ENCODE data around the gene SMARCAL1. TPM values are rescaled to one million over a fixed set of nuclear protein-coding genes. Genes with fewer than 3 reads are reported as not detected.

The SMARCAL1 gene
- total and polyA plus RNA-seq, 5 donors from 2014 or later, result 19.8 to 25.1 (median 24.1) TPM

DNA sequence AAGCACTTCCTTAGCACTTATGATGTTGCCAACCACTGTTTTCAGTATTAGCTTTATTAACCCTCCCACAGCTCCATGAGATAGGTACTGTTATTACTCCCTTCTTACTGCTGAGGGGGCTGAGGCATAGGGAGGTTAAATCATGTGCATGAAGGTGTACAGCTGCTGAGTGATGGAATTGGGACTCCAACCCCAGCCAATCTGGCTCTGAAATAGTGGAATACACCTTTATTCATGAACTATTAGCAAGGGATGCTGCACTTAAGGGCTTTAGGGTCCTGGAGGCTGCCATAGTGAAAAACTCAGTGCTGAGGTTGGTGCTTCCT lies 19.2 kb downstream of the SMARCAL1 start:
- no peaks in the 10 kb centered on the region for H3K9me3 Mint-ChIP-seq
- DNase-seq (no peak), ATAC-seq (ENCODE audit: low read depth in 2 of 2) (no peak)
- Histone ChIP-seq H3K27ac (ENCODE audit: insufficient read depth, low read length, poor library complexity, severe bottlenecking) (no peak overlapping the region), H3K36me3 (ENCODE audit: control insufficient read depth, insufficient read depth, low read length) (peaks cover 94% of the 10 kb centered on the region), H3K4me3 (ENCODE audit: low read depth, low read length) (no peak overlapping the region), H3K27me3 (ENCODE audit: control insufficient read depth, insufficient read depth, low read length) (no peaks in the 10 kb centered on the region), H3K4me1 (ENCODE audit: control insufficient read depth, insufficient read depth, low read length, poor library complexity, severe bottlenecking) (no peaks in the 10 kb centered on the region), H3K9me3 (ENCODE audit: control insufficient read depth in 2 of 2, low read length in 2 of 2) (no peaks in the 10 kb centered on the region)
- H3K27me3 Mint-ChIP-seq, result no peaks in the 10 kb centered on the region
- H3K4me1 Mint-ChIP-seq, result peaks cover 0 to 6% (median 0%) of the 10 kb centered on the region in 4 donors
- H3K36me3 Mint-ChIP-seq, result peaks cover 82% of the 10 kb centered on the region
- no peak overlapping the region for H3K4me3 Mint-ChIP-seq
- H3K27ac Mint-ChIP-seq, result no peak overlapping the region

- Histone ChIP-seq H3K9me3 (ENCODE audit: control insufficient read depth in 2 of 2, low read length in 2 of 2) (no peaks in the 10 kb centered on the region), H3K27me3 (ENCODE audit: control insufficient read depth, insufficient read depth, low read length) (no peaks in the 10 kb centered on the region), H3K4me1 (ENCODE audit: control insufficient read depth, insufficient read depth, low read length, poor library complexity, severe bottlenecking) (no peaks in the 10 kb centered on the region), H3K4me3 (ENCODE audit: low read depth, low read length) (no peak overlapping the region), H3K36me3 (ENCODE audit: control insufficient read depth, insufficient read depth, low read length) (peaks cover 79% of the 10 kb centered on the region), H3K27ac (ENCODE audit: insufficient read depth, low read length, poor library complexity, severe bottlenecking) (no peak overlapping the region)
- no peak overlapping the region for H3K27ac Mint-ChIP-seq
- no peaks in the 10 kb centered on the region for H3K4me1 Mint-ChIP-seq
- no peaks in the 10 kb centered on the region for H3K9me3 Mint-ChIP-seq
- H3K36me3 Mint-ChIP-seq, result peaks cover 71% of the 10 kb centered on the region
- no peak for DNase-seq
- no peak overlapping the region for H3K4me3 Mint-ChIP-seq
- ATAC-seq (ENCODE audit: low read depth in 2 of 2), result no peak
- no peaks in the 10 kb centered on the region for H3K27me3 Mint-ChIP-seq
Measured at GRCh38 chr2:216436383-216436782, 24.1 kb downstream of the SMARCAL1 start.

GRCh38 chr2:216441308-216442010 lies 29.2 kb downstream of the SMARCAL1 start:
- DNase-seq (no peak), ATAC-seq (ENCODE audit: low read depth in 2 of 2) (no peak)
- H3K4me3 ChIP-seq (ENCODE audit: low read depth, low read length), result no peak overlapping the region
- Mint-ChIP-seq H3K4me1 (peaks cover 0 to 5% (median 2%) of the 10 kb centered on the region in 4 donors), H3K27ac (no peak overlapping the region), H3K36me3 (peaks cover 62% of the 10 kb centered on the region), H3K9me3 (no peaks in the 10 kb centered on the region), H3K27me3 (no peaks in the 10 kb centered on the region), H3K4me3 (no peak overlapping the region)
- H3K9me3 ChIP-seq (ENCODE audit: control insufficient read depth in 2 of 2, low read length in 2 of 2), result no peaks in the 10 kb centered on the region
- peaks cover 55% of the 10 kb centered on the region for H3K36me3 ChIP-seq (ENCODE audit: control insufficient read depth, insufficient read depth, low read length)
- H3K27ac ChIP-seq (ENCODE audit: insufficient read depth, low read length, poor library complexity, severe bottlenecking), result no peak overlapping the region
- H3K4me1 ChIP-seq (ENCODE audit: control insufficient read depth, insufficient read depth, low read length, poor library complexity, severe bottlenecking), result no peaks in the 10 kb centered on the region
- H3K27me3 ChIP-seq (ENCODE audit: control insufficient read depth, insufficient read depth, low read length), result no peaks in the 10 kb centered on the region

DNA sequence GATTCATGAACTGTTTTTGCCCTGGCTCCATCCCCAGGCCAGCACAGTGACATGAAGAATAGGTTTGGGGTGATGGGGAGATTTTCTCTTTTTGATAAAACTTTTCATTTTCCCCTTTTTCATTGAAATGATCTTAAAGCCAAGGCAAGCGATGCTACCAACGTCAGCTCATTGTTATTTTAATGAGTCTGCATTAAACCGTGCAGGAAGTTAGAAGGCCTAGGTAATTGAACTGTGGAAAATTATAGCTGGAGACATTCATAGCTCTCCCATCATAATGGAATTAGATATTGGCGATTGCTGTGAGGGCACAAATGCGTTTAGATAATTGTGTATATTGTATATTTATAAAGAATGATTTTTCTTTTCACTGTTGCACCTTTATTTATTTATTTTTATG lies 33.2 kb downstream of the SMARCAL1 start:
- no peaks in the 10 kb centered on the region for H3K27me3 Mint-ChIP-seq
- H3K9me3 Mint-ChIP-seq, result peaks cover 0 to 9% (median 1%) of the 10 kb centered on the region in 7 donors
- Histone ChIP-seq H3K9me3 (ENCODE audit: control insufficient read depth in 2 of 2, low read length in 2 of 2) (peaks cover 0 to 2% of the 10 kb centered on the region in 2 experiments), H3K27me3 (ENCODE audit: control insufficient read depth, insufficient read depth, low read length) (no peaks in the 10 kb centered on the region), H3K36me3 (ENCODE audit: control insufficient read depth, insufficient read depth, low read length) (peaks cover 65% of the 10 kb centered on the region), H3K27ac (ENCODE audit: insufficient read depth, low read length, poor library complexity, severe bottlenecking) (no peak overlapping the region), H3K4me1 (ENCODE audit: control insufficient read depth, insufficient read depth, low read length, poor library complexity, severe bottlenecking) (no peaks in the 10 kb centered on the region), H3K4me3 (ENCODE audit: low read depth, low read length) (no peak overlapping the region)
- no peak overlapping the region for H3K4me3 Mint-ChIP-seq
- peaks cover 0 to 5% (median 2%) of the 10 kb centered on the region in 4 donors for H3K4me1 Mint-ChIP-seq
- peaks cover 69% of the 10 kb centered on the region for H3K36me3 Mint-ChIP-seq
- H3K27ac Mint-ChIP-seq, result no peak overlapping the region
- ATAC-seq (ENCODE audit: low read depth in 2 of 2), result no peak
- DNase-seq, result no peak

DNA sequence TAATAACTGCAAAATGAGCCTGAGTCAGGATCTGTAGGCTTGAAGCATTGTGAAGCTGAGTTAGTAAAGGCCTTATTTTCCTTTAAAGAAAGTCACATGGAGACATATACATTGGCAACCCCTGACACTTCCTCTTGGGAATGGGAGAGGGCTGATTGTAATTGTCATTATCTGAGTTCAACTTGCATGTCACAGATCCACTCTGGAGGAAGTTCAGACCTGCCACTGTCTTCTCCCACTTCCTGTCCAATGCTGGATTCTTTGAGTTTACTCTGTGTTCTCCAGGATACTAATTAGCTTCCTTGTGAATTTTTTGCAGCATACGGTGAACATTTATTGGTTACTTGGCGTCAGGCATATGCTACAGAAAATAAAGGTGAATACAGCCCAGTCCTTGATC lies 34.1 kb downstream of the SMARCAL1 start:
- H3K36me3 ChIP-seq (ENCODE audit: control insufficient read depth, insufficient read depth, low read length), result peaks cover 71% of the 10 kb centered on the region
- H3K27me3 ChIP-seq (ENCODE audit: control insufficient read depth, insufficient read depth, low read length), result no peaks in the 10 kb centered on the region
- Mint-ChIP-seq H3K9me3 (peaks cover 0 to 9% (median 1%) of the 10 kb centered on the region in 7 donors), H3K4me1 (peaks cover 0 to 5% (median 2%) of the 10 kb centered on the region in 4 donors), H3K27ac (peak overlapping the region in 1 of 3 donors; percentile 20), H3K36me3 (peaks cover 66% of the 10 kb centered on the region), H3K27me3 (no peaks in the 10 kb centered on the region), H3K4me3 (no peak overlapping the region)
- no peaks in the 10 kb centered on the region for H3K4me1 ChIP-seq (ENCODE audit: control insufficient read depth, insufficient read depth, low read length, poor library complexity, severe bottlenecking)
- no peak overlapping the region for H3K27ac ChIP-seq (ENCODE audit: insufficient read depth, low read length, poor library complexity, severe bottlenecking)
- peaks cover 0 to 2% of the 10 kb centered on the region in 2 experiments for H3K9me3 ChIP-seq (ENCODE audit: control insufficient read depth in 2 of 2, low read length in 2 of 2)
- DNase-seq, result no peak
- H3K4me3 ChIP-seq (ENCODE audit: low read depth, low read length), result no peak overlapping the region
- no peak for ATAC-seq (ENCODE audit: low read depth in 2 of 2)

- H3K4me3 ChIP-seq (ENCODE audit: low read depth, low read length), result no peak overlapping the region
- ATAC-seq (ENCODE audit: low read depth in 2 of 2) (no peak), DNase-seq (no peak)
- H3K4me1 ChIP-seq (ENCODE audit: control insufficient read depth, insufficient read depth, low read length, poor library complexity, severe bottlenecking), result no peaks in the 10 kb centered on the region
- H3K36me3 Mint-ChIP-seq, result peaks cover 72% of the 10 kb centered on the region
- H3K36me3 ChIP-seq (ENCODE audit: control insufficient read depth, insufficient read depth, low read length), result peaks cover 74% of the 10 kb centered on the region
- H3K27ac ChIP-seq (ENCODE audit: insufficient read depth, low read length, poor library complexity, severe bottlenecking), result no peak overlapping the region
- no peaks in the 10 kb centered on the region for H3K27me3 Mint-ChIP-seq
- peaks cover 0 to 2% of the 10 kb centered on the region in 2 experiments for H3K9me3 ChIP-seq (ENCODE audit: control insufficient read depth in 2 of 2, low read length in 2 of 2)
- no peaks in the 10 kb centered on the region for H3K27me3 ChIP-seq (ENCODE audit: control insufficient read depth, insufficient read depth, low read length)
- no peak overlapping the region for H3K27ac Mint-ChIP-seq
- H3K9me3 Mint-ChIP-seq, result peaks cover 0 to 9% (median 1%) of the 10 kb centered on the region in 7 donors
- H3K4me1 Mint-ChIP-seq, result peaks cover 0 to 5% (median 2%) of the 10 kb centered on the region in 4 donors
- no peak overlapping the region for H3K4me3 Mint-ChIP-seq
Measured at GRCh38 chr2:216447293-216447692, 35.0 kb downstream of the SMARCAL1 start.

DNA sequence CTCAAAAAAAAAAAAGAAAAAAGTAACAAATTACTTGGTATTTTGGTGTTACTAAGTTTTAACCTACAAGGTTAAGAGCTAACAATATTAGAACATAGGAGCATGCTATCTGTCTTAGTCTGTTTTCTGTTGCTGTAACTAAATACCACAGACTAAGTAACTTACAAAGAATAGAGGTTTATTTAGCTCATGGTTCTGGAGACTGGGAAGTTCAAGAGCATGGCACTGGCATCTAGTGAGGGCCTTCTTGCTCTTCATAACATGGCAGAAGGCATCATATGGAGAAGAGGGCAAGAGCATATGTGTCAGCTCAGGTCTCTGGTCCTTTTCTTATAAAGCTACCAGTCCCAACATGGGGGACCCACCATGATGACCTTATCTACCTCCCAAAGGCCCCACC lies 36.5 kb downstream of the SMARCAL1 start:
- Mint-ChIP-seq H3K27ac (no peak overlapping the region), H3K4me1 (peaks cover 0 to 3% (median 0%) of the 10 kb centered on the region in 4 donors), H3K36me3 (peaks cover 76% of the 10 kb centered on the region), H3K4me3 (no peak overlapping the region), H3K9me3 (peaks cover 0 to 9% (median 1%) of the 10 kb centered on the region in 7 donors), H3K27me3 (no peaks in the 10 kb centered on the region)
- Histone ChIP-seq H3K27me3 (ENCODE audit: control insufficient read depth, insufficient read depth, low read length) (no peaks in the 10 kb centered on the region), H3K27ac (ENCODE audit: insufficient read depth, low read length, poor library complexity, severe bottlenecking) (no peak overlapping the region), H3K4me3 (ENCODE audit: low read depth, low read length) (no peak overlapping the region), H3K4me1 (ENCODE audit: control insufficient read depth, insufficient read depth, low read length, poor library complexity, severe bottlenecking) (no peaks in the 10 kb centered on the region), H3K9me3 (ENCODE audit: control insufficient read depth in 2 of 2, low read length in 2 of 2) (peaks cover 0 to 2% of the 10 kb centered on the region in 2 experiments), H3K36me3 (ENCODE audit: control insufficient read depth, insufficient read depth, low read length) (peaks cover 86% of the 10 kb centered on the region)
- ATAC-seq (ENCODE audit: low read depth in 2 of 2) (no peak), DNase-seq (no peak)

- H3K4me3 Mint-ChIP-seq, result no peak overlapping the region
- no peaks in the 10 kb centered on the region for H3K4me1 ChIP-seq (ENCODE audit: control insufficient read depth, insufficient read depth, low read length, poor library complexity, severe bottlenecking)
- H3K27ac Mint-ChIP-seq, result no peak overlapping the region
- H3K27me3 ChIP-seq (ENCODE audit: control insufficient read depth, insufficient read depth, low read length), result no peaks in the 10 kb centered on the region
- no peak for ATAC-seq (ENCODE audit: low read depth in 2 of 2)
- H3K36me3 Mint-ChIP-seq, result peaks cover 71% of the 10 kb centered on the region
- no peak overlapping the region for H3K4me3 ChIP-seq (ENCODE audit: low read depth, low read length)
- no peak for DNase-seq
- peaks cover 94% of the 10 kb centered on the region for H3K36me3 ChIP-seq (ENCODE audit: control insufficient read depth, insufficient read depth, low read length)
- no peaks in the 10 kb centered on the region for H3K27me3 Mint-ChIP-seq
- peaks cover 0 to 3% (median 0%) of the 10 kb centered on the region in 4 donors for H3K4me1 Mint-ChIP-seq
- H3K27ac ChIP-seq (ENCODE audit: insufficient read depth, low read length, poor library complexity, severe bottlenecking), result no peak overlapping the region
- peaks cover 0 to 9% (median 1%) of the 10 kb centered on the region in 7 donors for H3K9me3 Mint-ChIP-seq
- H3K9me3 ChIP-seq (ENCODE audit: control insufficient read depth in 2 of 2, low read length in 2 of 2), result peaks cover 0 to 2% of the 10 kb centered on the region in 2 experiments
Measured at GRCh38 chr2:216450346-216450745, 38.1 kb downstream of the SMARCAL1 start.
